NT2/D1 (cell line): ENCODE data around the gene ITPKB.
"Not testable (repeated sequence)": the region's sequence is repeated elsewhere in the genome, so short reads cannot be mapped to it uniquely, and the experiment has no call there.

ENCODE experiments used
- DNase-seq: peaks from one replicate; pipeline ENCODE4 v3.0.0-alpha.2; 2011; ENCODE audit warnings: low read depth, low spot score
- H3K27me3 ChIP-seq: 2 replicates; pipeline ENCODE4 v1.6.0; 2011; ENCODE audit warnings: mild to moderate bottlenecking; ENCODE audit not compliant: insufficient read length, insufficient read depth
- H3K36me3 ChIP-seq: 2 replicates; pipeline ENCODE4 v1.6.1; 2011; ENCODE audit warnings: mild to moderate bottlenecking, low read length, mixed read lengths; ENCODE audit not compliant: insufficient read depth, insufficient read length
- H3K4me1 ChIP-seq: 2 replicates; pipeline ENCODE4 v1.5.1; 2011; ENCODE audit not compliant: insufficient read depth, insufficient read length
- H3K4me3 ChIP-seq: 2 replicates; pipeline ENCODE4 v1.5.1; 2011; ENCODE audit warnings: low read depth; ENCODE audit not compliant: insufficient read length
- H3K9ac ChIP-seq: 2 replicates; pipeline ENCODE4 v1.6.0; 2011; ENCODE audit warnings: low read depth; ENCODE audit not compliant: insufficient read length
- H3K9me3 ChIP-seq: 2 replicates; pipeline ENCODE4 v1.5.1; 2011; ENCODE audit warnings: mild to moderate bottlenecking, low read length; ENCODE audit not compliant: insufficient read depth
- SUZ12 ChIP-seq: IDR thresholded peaks from 2 replicates; pipeline ENCODE4 v1.6.1; 2011; ENCODE audit not compliant: insufficient read length, insufficient read depth; ENCODE audit errors: extremely low read depth
- YY1 ChIP-seq: IDR thresholded peaks from 2 replicates; pipeline ENCODE4 v1.6.1; 2011; ENCODE audit not compliant: insufficient read length, insufficient read depth
- ZNF274 ChIP-seq: IDR thresholded peaks from 2 replicates; pipeline ENCODE4 v1.6.1; 2011; ENCODE audit warnings: mild to moderate bottlenecking, low read depth, low read length

ITPKB gene

DNA sequence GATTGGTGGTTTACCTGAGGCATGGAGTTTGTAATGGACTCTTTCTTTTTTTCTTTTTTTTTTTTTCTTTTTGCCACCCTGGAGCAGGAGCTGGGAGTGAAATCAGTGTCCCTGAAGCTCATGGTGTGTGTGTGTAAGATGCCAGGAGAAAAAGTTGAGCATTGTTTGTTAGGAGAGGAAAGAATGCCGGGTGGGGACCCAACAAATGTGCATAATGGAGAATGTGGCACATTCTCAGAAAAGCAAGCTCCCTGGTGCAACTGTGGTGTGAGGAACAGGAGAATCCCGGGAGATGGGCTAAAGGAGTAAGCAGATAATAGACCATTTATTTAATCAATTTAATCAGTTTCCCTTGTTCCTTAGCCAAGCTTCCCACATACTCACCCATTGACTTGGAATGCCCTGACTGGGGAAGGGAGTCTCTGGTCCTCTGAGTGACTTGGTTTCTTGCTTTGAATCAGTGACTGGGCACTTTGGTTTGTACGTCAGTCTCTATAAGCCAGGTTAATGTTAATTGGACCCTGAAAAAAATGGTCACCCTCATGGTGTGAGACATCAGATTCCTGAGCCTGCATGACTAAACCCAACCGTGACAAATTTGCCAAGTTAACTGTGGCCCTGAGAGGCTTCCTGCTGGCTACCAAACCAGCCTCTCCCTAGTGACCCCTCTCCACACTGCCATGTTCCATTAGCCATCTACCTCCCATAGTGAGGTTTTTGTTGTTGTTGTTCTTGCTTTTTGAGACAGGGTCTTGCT lies 43.9 kb upstream of the ITPKB start:
- Histone ChIP-seq H3K27me3 (no peaks in the 10 kb centered on the region), H3K36me3 (no peaks in the 10 kb centered on the region), H3K9me3 (no peaks in the 10 kb centered on the region), H3K4me3 (no peak overlapping the region), H3K4me1 (no peaks in the 10 kb centered on the region), H3K9ac (no peak overlapping the region)
- no peak for TF ChIP-seq SUZ12
- no peak for TF ChIP-seq YY1
- TF ChIP-seq ZNF274: no peak
- DNase-seq: no peak

DNA sequence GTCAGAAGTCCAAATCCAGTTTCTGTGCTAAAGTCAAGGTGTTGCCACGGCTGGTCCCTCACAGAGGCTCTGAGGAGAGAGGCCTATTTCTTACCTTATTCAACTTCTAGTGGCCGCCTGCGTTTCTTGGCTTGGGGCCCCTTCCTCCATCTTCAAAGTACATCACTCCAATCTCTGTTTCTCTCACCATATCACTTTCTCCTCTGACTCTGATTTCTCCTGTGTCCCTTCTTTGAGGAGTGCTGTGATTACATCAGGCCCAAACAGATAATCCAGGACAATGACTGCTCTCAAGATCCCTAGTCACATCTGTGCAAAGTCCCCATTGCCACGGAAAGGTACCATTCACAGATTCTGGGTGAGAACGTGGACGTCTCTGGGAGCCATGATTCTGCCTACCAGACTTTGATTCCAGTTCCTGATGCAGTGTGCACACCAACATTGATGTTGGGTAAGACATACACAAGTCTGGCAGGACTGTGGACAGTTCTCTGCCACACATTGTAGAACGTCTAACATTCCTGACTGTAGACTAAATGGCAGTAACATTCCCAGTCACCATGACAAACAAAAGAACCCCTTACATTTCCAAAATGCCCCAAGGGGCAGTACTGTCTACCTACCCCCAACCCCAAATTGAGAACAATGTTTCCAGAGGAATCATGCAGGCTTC lies 43.0 kb upstream of the ITPKB start:
- no peak for DNase-seq
- Histone ChIP-seq H3K9me3 (no peaks in the 10 kb centered on the region), H3K4me3 (no peak overlapping the region), H3K9ac (no peak overlapping the region), H3K27me3 (no peaks in the 10 kb centered on the region), H3K4me1 (no peaks in the 10 kb centered on the region), H3K36me3 (no peaks in the 10 kb centered on the region)
- TF ChIP-seq SUZ12: no peak
- TF ChIP-seq YY1: no peak
- TF ChIP-seq ZNF274: no peak

DNA sequence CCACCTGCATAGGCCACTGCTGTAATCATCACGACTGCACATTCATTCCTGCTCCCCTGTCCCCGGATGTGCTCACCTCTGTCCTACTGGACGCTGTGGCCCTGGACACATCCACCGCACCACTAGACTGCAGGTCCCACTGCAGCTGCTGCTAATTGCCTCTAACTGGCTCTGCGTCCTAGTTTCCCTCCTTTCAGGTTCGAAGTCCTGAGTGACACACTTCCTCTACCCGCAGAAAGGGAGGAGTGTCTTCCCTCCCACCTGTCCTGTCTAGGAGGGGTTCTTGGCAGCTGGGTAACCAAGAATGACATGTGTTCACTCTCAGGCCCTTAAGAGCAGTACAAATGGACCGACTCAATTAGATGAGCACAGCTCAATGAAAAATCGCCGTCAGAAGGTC lies 40.5 kb upstream of the ITPKB start:
- H3K4me3 ChIP-seq: no peak overlapping the region
- no peaks in the 10 kb centered on the region for H3K36me3 ChIP-seq
- H3K9me3 ChIP-seq: no peaks in the 10 kb centered on the region
- DNase-seq: no peak
- no peaks in the 10 kb centered on the region for H3K27me3 ChIP-seq
- no peaks in the 10 kb centered on the region for H3K4me1 ChIP-seq
- TF ChIP-seq SUZ12 (no peak), ZNF274 (no peak), YY1 (no peak)
- H3K9ac ChIP-seq: no peak overlapping the region

DNA sequence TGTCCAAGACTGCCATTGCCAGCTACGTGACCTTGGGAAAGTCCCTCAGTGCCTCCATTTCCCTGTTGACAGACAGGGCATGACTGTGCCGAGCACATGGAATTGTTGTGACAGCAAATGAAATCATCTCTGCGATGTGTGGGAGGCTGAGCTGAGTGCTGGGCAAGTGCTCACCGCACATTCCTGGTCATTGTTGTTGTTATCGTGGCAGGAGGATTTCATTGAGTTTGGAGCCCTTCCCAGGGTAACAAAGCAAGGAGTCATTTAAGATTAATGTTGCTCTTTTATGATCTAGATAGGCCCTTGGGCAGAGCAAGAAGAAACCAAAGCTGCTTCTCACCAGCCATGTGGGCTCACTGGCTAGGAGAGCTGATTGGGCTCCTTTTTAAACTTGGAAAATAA lies 39.6 kb upstream of the ITPKB start:
- H3K9me3 ChIP-seq: no peaks in the 10 kb centered on the region
- no peak for DNase-seq

DNA sequence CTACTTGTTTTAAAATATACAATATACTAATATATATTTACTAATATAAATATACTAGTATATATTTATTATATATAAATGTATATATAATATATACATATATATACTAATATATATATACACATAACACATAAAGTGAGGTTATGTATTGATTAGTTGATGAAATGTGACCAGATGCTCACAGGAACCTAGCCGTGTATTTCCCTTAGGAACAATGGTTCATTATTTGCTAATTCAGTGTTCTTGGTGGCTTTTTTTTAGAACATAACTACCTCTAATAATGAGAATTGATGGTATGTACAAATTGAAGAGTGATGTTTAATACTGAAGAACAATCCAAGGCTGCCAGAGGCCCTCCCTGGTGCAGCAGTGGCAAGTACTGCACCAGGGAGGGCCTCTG lies 37.9 kb upstream of the ITPKB start:
- no peaks in the 10 kb centered on the region for H3K9me3 ChIP-seq

More for the DNA sequence above, 39.6 kb upstream of the ITPKB start:
- no peaks in the 10 kb centered on the region for H3K27me3 ChIP-seq
- H3K9ac ChIP-seq: no peak overlapping the region
- H3K36me3 ChIP-seq: no peaks in the 10 kb centered on the region
- no peaks in the 10 kb centered on the region for H3K4me1 ChIP-seq
- H3K4me3 ChIP-seq: no peak overlapping the region
- TF ChIP-seq SUZ12 (no peak), ZNF274 (no peak), YY1 (no peak)

DNA sequence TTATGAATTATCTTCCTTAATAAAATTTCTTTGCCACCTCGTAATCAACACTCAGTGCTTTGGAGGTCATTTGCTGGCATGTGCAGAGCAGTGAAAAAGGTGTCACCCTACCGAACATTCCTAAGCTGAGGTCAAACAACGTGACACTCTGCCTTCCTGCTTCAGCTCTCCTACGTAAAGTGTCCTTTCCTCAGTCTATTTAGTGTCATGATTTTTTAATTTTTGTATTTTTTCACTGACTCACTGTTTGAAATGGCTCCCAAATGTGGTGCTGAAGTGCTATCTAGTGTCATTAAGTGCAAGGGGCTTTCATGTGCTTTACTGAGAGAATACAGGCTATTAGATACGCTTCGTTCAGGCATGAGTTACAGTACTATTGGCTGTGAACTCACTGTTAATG lies 37.0 kb upstream of the ITPKB start:
- Histone ChIP-seq H3K4me3 (no peak overlapping the region), H3K9me3 (no peaks in the 10 kb centered on the region), H3K27me3 (no peaks in the 10 kb centered on the region), H3K36me3 (no peaks in the 10 kb centered on the region), H3K9ac (no peak overlapping the region), H3K4me1 (no peaks in the 10 kb centered on the region)
- TF ChIP-seq YY1 (no peak), SUZ12 (no peak), ZNF274 (no peak)
- DNase-seq: no peak

More for the DNA sequence above, 37.9 kb upstream of the ITPKB start:
- Histone ChIP-seq H3K9ac (no peak overlapping the region), H3K4me3 (no peak overlapping the region), H3K36me3 (no peaks in the 10 kb centered on the region), H3K27me3 (no peaks in the 10 kb centered on the region), H3K4me1 (no peaks in the 10 kb centered on the region)
- no peak for TF ChIP-seq SUZ12
- TF ChIP-seq YY1: no peak
- no peak for TF ChIP-seq ZNF274
- no peak for DNase-seq

DNA sequence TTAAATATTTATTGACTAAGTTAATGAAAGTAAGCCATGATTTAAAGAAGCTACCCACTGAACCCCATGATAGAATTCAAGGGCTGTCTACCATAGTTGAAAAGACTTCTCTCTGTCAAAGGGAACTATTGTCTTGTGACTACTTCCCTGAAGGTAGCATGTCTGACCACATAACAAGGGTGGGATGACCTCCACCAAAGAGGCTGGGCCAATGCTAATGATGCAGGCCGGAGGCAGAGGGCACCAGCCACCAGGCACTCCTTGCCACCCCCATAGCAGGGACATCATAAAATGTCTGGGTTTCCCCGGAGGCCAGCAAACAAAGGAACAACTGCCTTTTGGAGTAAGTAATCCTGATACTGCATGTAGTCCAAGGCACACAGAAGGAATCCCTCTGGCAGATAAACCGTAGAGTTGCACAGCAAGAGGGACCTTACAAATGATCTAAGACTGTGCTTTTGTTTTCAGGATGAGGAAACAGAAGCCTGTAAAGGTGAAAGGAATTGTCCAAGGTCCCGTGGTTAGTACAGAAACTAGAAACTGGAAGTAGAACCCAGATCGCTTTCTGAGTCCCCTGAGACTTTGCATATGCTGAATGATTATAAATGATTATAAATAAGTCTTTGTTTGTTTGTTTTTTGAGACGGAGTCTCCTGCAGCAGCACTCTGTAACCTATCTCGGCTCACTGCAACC lies 33.5 kb upstream of the ITPKB start:
- no peak for DNase-seq
- H3K4me3 ChIP-seq: no peak overlapping the region
- no peak overlapping the region for H3K9ac ChIP-seq
- H3K9me3 ChIP-seq: no peaks in the 10 kb centered on the region
- H3K36me3 ChIP-seq: no peaks in the 10 kb centered on the region
- no peak for TF ChIP-seq SUZ12
- TF ChIP-seq YY1: no peak
- no peak for TF ChIP-seq ZNF274
- no peaks in the 10 kb centered on the region for H3K27me3 ChIP-seq
- no peaks in the 10 kb centered on the region for H3K4me1 ChIP-seq

DNA sequence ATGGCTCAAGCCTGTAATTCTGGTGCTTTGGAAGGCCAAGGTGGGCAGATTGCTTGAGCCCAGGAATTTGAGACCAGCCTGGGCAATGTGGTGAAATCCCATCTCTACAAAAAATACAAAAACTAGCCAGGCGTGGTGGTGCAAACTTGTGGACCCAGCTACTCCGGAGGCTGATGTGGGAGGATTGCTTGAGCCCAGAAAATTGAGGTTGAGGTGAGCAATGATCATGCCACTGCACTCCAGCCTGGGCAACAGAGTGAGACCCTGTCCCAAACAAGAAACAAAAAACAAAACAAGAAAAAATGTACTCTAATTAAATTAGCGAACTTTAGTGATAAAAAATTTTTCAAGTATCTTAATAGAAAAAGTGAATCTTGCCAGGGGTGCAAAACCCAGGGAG lies 28.1 kb upstream of the ITPKB start:
- not testable (repeated sequence) for H3K9ac ChIP-seq, H3K9me3 ChIP-seq, H3K4me3 ChIP-seq, H3K36me3 ChIP-seq, DNase-seq, H3K27me3 ChIP-seq
- peaks cover 11% of the 10 kb centered on the region for H3K4me1 ChIP-seq
